Prostate gland (tissue), 2 donors: ENCODE measurements around the gene KDM4D.

Experiments used
- POLR2A ChIP-seq: fragments of 450-650 bp; IDR thresholded peaks from one replicate; pipeline ENCODE4 v1.6.1; 2016; ENCODE audit warnings: antibody characterized with exemption, mild to moderate bottlenecking
- TF ChIP-seq, protein P1 (sequence below), 4 experiments: fragments of 200-600 bp in 2 of 4; fragments of 450-650 bp in 2 of 4; sonication (generic) in 2 of 4; IDR thresholded peaks; 1 replicate in 3 of 4; 2 replicates in 1 of 4; pipeline ENCODE4 v1.5.1; 2016 to 2019; ENCODE audit warnings: antibody characterized with exemption in 4 of 4, mild to moderate bottlenecking in 2 of 4, moderate library complexity in 2 of 4

DNA sequence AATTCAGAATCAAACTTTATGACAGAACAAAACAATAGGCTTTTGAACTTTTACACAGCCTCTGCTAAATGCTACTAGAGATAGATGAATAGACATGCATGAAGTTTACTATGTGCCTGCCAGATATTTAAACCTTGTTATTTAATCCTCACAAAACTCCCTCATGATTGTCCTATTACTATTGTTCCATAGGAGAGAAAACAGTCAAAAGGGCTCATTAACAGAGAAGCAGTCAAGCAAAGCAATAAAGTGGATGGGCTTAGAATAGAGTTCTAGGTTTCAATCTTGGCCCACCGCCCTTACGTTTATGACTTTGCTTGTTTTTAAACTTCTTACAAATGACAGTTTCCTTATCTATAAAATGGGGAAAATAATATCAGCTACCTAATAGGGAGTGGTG lies 13.0 kb upstream of the KDM4D start:
- TF ChIP-seq, protein P1, sequence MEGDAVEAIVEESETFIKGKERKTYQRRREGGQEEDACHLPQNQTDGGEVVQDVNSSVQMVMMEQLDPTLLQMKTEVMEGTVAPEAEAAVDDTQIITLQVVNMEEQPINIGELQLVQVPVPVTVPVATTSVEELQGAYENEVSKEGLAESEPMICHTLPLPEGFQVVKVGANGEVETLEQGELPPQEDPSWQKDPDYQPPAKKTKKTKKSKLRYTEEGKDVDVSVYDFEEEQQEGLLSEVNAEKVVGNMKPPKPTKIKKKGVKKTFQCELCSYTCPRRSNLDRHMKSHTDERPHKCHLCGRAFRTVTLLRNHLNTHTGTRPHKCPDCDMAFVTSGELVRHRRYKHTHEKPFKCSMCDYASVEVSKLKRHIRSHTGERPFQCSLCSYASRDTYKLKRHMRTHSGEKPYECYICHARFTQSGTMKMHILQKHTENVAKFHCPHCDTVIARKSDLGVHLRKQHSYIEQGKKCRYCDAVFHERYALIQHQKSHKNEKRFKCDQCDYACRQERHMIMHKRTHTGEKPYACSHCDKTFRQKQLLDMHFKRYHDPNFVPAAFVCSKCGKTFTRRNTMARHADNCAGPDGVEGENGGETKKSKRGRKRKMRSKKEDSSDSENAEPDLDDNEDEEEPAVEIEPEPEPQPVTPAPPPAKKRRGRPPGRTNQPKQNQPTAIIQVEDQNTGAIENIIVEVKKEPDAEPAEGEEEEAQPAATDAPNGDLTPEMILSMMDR (IDR thresholded peaks at IDR 0.05) = no peak
- no peak for TF ChIP-seq POLR2A
